GM15510 (cell line): ENCODE results near the gene CCDC33.

Experiments
- POLR2A ChIP-seq: IDR thresholded peaks from 3 replicates; pipeline ENCODE4 v1.6.1; 2011; ENCODE audit warnings: borderline replicate concordance; ENCODE audit not compliant: insufficient read length; ENCODE audit errors: extremely low read depth

The CCDC33 gene

GRCh38 chr15:74365598-74366445 lies 129.7 kb downstream of the CCDC33 start:
- TF ChIP-seq POLR2A = no peak

- TF ChIP-seq POLR2A = no peak
Measured at GRCh38 chr15:74367296-74367854, 131.2 kb downstream of the CCDC33 start, which contains the start of gene CYP11A1. Gene CYP11A1, minus strand, starts transcription at chr15:74367646. Its CDS starts 61 bp downstream, at chr15:74367585.

- TF ChIP-seq POLR2A = no peak
Measured at GRCh38 chr15:74368121-74368520, 132.0 kb downstream of the CCDC33 start.

- TF ChIP-seq POLR2A = no peak
Measured at GRCh38 chr15:74369084-74369745, 133.1 kb downstream of the CCDC33 start.

- no peak for TF ChIP-seq POLR2A
Measured at GRCh38 chr15:74369756-74370155, 133.6 kb downstream of the CCDC33 start.

GRCh38 chr15:74370471-74370870 lies 134.3 kb downstream of the CCDC33 start:
- TF ChIP-seq POLR2A = no peak

- no peak for TF ChIP-seq POLR2A
Measured at GRCh38 chr15:74373056-74373650, 137.0 kb downstream of the CCDC33 start.

- TF ChIP-seq POLR2A = peak; percentile 29
Measured at GRCh38 chr15:74373731-74374647, 137.9 kb downstream of the CCDC33 start.

GRCh38 chr15:74374648-74375302 lies 138.6 kb downstream of the CCDC33 start:
- TF ChIP-seq POLR2A = no peak

- no peak for TF ChIP-seq POLR2A
Measured at GRCh38 chr15:74375303-74375693, 139.2 kb downstream of the CCDC33 start.

GRCh38 chr15:74376226-74376625 lies 140.1 kb downstream of the CCDC33 start:
- TF ChIP-seq POLR2A = no peak

GRCh38 chr15:74376825-74377581 lies 140.9 kb downstream of the CCDC33 start:
- no peak for TF ChIP-seq POLR2A
